Coronary artery (tissue), 2 donors: ENCODE data around the gene SUCLG2.

ENCODE experiments used
- DNase-seq: peaks from one replicate; pipeline ENCODE4 v3.0.0-alpha.2; 2017; ENCODE audit warnings: low spot score
- H3K27ac ChIP-seq, 2 donors: fragments of 200-600 bp; sonication (generic); one replicate each; pipeline ENCODE4 v1.5.1; 2016 to 2019
- H3K4me3 ChIP-seq: fragments of 200-600 bp; sonication (generic); 2 replicates; pipeline ENCODE4 v1.5.1; 2016; ENCODE audit warnings: mild to moderate bottlenecking, moderate library complexity
- TF ChIP-seq, protein P1 (sequence below): fragments of 200-600 bp; sonication (generic); IDR thresholded peaks from one replicate; pipeline ENCODE4 v1.5.1; 2019; ENCODE audit warnings: antibody characterized with exemption

SUCLG2 gene

DNA sequence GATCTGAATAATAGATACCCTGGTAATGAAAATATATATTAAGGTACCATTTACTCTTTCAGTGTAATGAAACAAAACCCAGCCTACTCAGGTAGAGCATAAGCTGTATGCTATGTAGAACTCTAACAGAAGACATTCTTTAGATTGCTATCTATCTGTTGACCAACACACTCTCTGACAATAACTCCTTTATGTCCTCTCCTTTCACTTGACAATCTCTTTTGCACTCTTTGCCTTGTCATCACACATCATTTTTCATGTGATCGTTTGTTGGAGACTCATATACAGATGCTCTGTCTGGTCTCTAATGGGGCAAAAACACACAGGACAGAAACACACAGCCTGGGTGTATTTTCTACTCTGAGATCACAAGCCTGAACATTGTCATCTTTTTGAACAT is 35.4 kb upstream of the SUCLG2 start:
- no peak overlapping the region for H3K27ac ChIP-seq
- DNase-seq = no peak
- H3K4me3 ChIP-seq = no peak overlapping the region
- TF ChIP-seq, protein P1, sequence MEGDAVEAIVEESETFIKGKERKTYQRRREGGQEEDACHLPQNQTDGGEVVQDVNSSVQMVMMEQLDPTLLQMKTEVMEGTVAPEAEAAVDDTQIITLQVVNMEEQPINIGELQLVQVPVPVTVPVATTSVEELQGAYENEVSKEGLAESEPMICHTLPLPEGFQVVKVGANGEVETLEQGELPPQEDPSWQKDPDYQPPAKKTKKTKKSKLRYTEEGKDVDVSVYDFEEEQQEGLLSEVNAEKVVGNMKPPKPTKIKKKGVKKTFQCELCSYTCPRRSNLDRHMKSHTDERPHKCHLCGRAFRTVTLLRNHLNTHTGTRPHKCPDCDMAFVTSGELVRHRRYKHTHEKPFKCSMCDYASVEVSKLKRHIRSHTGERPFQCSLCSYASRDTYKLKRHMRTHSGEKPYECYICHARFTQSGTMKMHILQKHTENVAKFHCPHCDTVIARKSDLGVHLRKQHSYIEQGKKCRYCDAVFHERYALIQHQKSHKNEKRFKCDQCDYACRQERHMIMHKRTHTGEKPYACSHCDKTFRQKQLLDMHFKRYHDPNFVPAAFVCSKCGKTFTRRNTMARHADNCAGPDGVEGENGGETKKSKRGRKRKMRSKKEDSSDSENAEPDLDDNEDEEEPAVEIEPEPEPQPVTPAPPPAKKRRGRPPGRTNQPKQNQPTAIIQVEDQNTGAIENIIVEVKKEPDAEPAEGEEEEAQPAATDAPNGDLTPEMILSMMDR = no peak

DNA sequence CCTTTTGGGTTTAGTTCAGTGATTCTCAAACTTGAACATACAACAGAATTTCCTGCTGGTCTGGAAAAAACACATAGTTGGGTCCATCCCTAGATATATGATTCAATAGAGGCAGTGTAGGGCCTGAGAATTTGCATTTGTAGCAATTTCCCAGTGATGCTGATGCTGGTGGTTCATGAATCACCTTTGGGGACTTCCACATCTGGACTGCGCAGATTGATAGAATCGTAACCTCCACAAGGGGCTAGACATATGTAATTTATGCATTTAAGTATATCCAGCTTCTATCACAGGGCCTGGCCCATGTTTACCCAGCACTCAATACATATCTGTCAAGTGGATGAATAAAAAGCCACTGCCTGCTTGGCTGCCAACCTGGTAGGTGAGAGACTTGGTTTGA is 33.8 kb upstream of the SUCLG2 start:
- no peak for DNase-seq
- H3K4me3 ChIP-seq = no peak overlapping the region
- no peak overlapping the region for H3K27ac ChIP-seq
- TF ChIP-seq, protein P1 = no peak

DNA sequence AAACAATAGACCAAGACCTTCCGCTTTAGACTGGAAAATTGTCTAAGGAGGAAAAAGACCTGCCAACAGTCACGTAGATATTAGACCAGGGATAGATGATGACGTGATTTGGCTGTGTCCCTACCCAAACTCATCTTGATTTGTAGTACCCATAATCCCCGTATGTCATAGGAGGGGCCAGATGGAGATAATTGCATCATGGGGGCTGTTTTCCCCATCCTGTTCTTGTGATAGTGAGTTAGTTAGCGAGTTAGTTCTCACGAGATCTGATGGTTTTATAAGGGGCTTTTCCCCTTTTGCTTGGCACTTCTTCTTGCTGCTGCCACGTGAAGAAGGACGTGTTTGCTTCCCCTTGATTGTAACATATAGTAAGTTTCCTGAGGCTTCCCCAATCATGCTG is 31.7 kb upstream of the SUCLG2 start:
- no peak for DNase-seq
- TF ChIP-seq, protein P1 = no peak
- Histone ChIP-seq H3K4me3 (no peak overlapping the region), H3K27ac (no peak overlapping the region)

DNA sequence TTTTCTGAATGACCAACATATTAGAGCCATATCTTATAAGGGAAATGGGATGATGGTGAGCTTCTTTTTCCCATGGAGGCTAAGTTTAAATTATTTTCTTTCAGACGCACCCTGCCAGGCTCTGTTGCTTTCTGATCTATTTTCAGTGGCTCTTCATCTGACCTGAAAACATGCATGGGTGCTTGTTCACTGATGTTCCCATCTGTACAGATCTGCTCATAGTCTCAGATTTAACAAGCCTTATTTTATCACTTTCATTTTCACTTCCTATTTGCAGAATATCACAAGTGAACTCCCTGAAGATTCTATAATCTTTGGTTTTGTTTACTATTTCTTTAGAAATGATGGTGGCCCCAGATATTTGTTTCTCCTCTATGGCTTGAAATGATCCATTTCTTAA is 31.1 kb upstream of the SUCLG2 start:
- DNase-seq = no peak

DNA sequence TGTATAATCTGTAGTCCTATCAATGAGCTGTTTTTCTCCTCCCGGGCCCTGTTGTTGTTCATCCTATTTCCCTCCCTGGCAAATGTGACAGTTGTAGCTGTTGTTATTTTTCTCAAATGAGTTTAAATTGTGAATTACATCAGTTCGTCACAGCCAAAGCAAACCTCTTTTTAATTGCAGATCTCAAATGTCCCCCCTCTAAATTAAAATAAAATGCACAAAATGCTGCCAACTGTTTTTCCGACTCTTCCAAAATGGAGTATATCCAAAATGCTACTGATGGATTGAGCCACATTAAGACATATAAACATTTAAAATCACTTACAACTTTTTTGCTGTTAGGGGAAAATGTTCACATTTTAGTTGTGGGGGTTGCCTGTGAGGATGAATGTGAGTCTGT is 29.8 kb upstream of the SUCLG2 start:
- H3K4me3 ChIP-seq = no peak overlapping the region
- TF ChIP-seq, protein P1 = no peak
- DNase-seq = no peak
- H3K27ac ChIP-seq = no peak overlapping the region

More for the DNA sequence above, 31.1 kb upstream of the SUCLG2 start:
- no peak overlapping the region for H3K27ac ChIP-seq
- no peak overlapping the region for H3K4me3 ChIP-seq
- TF ChIP-seq, protein P1 = no peak

DNA sequence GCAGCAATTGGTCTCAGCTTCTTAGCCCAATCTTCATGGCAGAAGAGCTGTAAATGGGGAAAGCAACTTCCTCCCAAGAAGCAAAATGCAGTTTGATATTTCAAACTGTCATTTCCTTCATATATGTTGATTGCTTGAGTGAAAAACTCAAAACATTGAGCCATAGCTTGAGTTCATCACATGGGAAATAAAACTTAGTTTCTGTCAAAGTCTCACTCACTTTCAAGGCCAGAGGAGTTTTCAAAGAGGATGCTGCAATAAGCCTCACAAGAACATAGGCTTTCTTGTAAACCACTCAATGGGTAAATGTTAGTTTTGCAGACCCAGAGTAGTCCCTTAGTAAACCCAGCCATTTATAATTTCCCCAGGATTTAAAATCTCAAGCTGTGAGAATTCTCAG is 29.1 kb upstream of the SUCLG2 start:
- no peak for DNase-seq
- H3K27ac ChIP-seq = no peak overlapping the region
- no peak overlapping the region for H3K4me3 ChIP-seq
- TF ChIP-seq, protein P1 = no peak

DNA sequence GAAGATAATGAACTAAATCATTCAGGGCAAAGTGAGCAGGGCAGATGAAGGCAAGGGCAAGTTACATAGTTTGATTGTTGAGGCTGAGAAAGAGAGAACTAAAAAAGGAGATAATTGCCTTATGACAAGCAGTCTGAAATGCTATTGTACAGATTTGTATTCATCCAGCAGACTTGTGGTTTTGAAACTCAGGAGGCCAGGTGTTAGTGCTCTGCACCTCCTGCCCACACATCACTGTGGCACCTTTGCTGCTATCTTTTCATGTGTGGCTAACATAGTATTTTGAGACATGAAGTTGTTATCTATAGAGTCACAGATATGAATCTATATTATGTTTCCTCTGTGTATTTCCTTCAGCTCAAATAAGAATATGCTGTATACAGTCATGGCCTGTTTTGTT is 24.3 kb upstream of the SUCLG2 start:
- TF ChIP-seq, protein P1 = no peak
- H3K27ac ChIP-seq = no peak overlapping the region
- H3K4me3 ChIP-seq = no peak overlapping the region
- DNase-seq = no peak
